Activated CD8-positive, alpha-beta T cell treated with anti-CD3 and anti-CD28 coated beads for 36 hours (primary cell): Measurements from ENCODE around the gene CACNA1C. TPM values are rescaled to one million over a fixed set of nuclear protein-coding genes. Genes with fewer than 3 reads are reported as not detected.
"Not testable (repeated sequence)": the region's sequence is repeated elsewhere in the genome, so short reads cannot be mapped to it uniquely, and the experiment has no call there.

Experiments used
- ATAC-seq: fragments of 200-7000 bp; cut with Tn5 transposase; one replicate; pipeline ENCODE4 v1.10.0; 2021; ENCODE audit warnings: mild to moderate bottlenecking, moderate library complexity
- CTCF ChIA-PET: fragments of 350-600 bp; sonication (Branson Sonifier 250); formaldehyde crosslinking; loops from one replicate; lab custom pipeline; 2021; ENCODE audit warnings: antibody characterized with exemption; lab: Charles Lee
- POLR2A ChIA-PET: fragments of 350-600 bp; sonication (Branson Sonifier 250); formaldehyde crosslinking; loops from one replicate; lab custom pipeline; 2021; ENCODE audit warnings: antibody characterized with exemption; lab: Charles Lee
- DNase-seq: peaks from one replicate; pipeline ENCODE4 v3.0.0-alpha.2; 2020
- H3K27ac Mint-ChIP-seq: one replicate; pipeline ENCODE4 v1.8.0; 2021; ENCODE audit warnings: mild to moderate bottlenecking, mixed read lengths
- H3K27me3 Mint-ChIP-seq: one replicate; pipeline ENCODE4 v1.8.0; 2021; ENCODE audit warnings: mixed read lengths
- H3K36me3 Mint-ChIP-seq: one replicate; pipeline ENCODE4 v1.8.0; 2021; ENCODE audit warnings: low read depth, mixed read lengths
- H3K4me1 Mint-ChIP-seq: one replicate; pipeline ENCODE4 v1.8.0; 2021; ENCODE audit warnings: low read depth, mixed read lengths
- H3K4me3 Mint-ChIP-seq: one replicate; pipeline ENCODE4 v1.8.0; 2021; ENCODE audit warnings: mild to moderate bottlenecking, moderate library complexity, mixed read lengths
- H3K9me3 Mint-ChIP-seq: one replicate; pipeline ENCODE4 v1.8.0; 2021; ENCODE audit warnings: mixed read lengths
- CTCF ChIP-seq: fragments of 200-600 bp; IDR thresholded peaks from one replicate; pipeline ENCODE4 v1.8.0; 2022; ENCODE audit warnings: antibody characterized with exemption, mild to moderate bottlenecking
- intact Hi-C: fragments of 100-400 bp; cut with micrococcal nuclease; formaldehyde crosslinking; loops from one replicate; pipeline ENCODE4 v1.10.0; 2022
- total RNA-seq, 2 experiments: library from RNA; stranded (reverse); gene quantifications; one replicate each; pipeline ENCODE4 v1.2.3, GENCODE V29; 2021

CACNA1C gene
- total RNA-seq, 2 experiments from 2014 or later, result 0.02 to 0.05 TPM

DNA sequence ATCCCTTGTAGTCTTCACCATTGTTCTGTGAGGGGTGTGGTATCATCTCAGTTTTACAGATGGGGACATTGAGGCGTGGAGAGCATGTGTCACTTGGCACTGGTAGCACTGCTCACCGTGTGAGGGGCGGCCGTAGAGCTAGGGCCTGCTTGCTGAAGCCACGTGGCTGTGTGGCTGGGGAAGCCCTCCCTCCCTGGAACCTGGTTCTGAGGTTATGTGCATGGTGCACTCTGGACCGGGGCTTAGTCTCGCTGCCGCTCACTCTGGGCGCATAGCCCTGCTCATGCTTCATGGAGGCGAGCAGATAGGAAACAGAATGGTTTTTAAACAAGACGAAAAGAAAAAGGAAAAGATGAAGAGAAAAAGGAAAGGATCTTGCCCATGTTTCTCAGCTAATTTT lies 46.1 kb downstream of the CACNA1C start:
- ChIA-PET CTCF (no interaction called here), POLR2A (no interaction called here)
- no peaks in the 10 kb centered on the region for H3K27me3 Mint-ChIP-seq
- H3K27ac Mint-ChIP-seq, result no peak overlapping the region
- no peak for ATAC-seq
- peaks cover 2% of the 10 kb centered on the region for H3K4me1 Mint-ChIP-seq
- no peak overlapping the region for H3K4me3 Mint-ChIP-seq
- H3K9me3 Mint-ChIP-seq, result no peaks in the 10 kb centered on the region
- DNase-seq, result no peak
- H3K36me3 Mint-ChIP-seq, result no peaks in the 10 kb centered on the region
- TF ChIP-seq CTCF, result no peak
- intact Hi-C loops, result no loop called here

DNA sequence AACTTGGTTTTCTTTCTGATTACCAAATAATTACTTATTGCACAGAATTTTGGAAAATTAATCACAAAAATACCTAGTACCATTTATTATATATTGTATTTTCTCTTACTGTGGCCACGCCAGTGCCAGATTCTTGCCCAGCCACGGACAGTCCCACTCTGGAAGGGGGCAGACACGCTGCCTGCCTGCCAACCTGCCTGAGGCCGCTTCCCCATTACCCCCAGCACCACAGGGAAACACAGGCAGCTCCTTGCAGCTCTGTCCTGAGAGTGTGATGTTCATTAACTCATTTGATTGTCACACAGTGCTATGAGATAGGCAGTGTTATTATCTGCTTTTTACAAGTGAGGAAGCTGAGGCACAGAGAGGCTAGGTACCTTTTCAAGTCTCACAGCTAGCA lies 46.8 kb downstream of the CACNA1C start:
- Mint-ChIP-seq H3K4me1 (no peaks in the 10 kb centered on the region), H3K27ac (no peak overlapping the region), H3K4me3 (no peak overlapping the region), H3K9me3 (no peaks in the 10 kb centered on the region), H3K36me3 (no peaks in the 10 kb centered on the region), H3K27me3 (no peaks in the 10 kb centered on the region)
- TF ChIP-seq CTCF, result no peak
- CTCF ChIA-PET, result no interaction called here
- POLR2A ChIA-PET, result no interaction called here
- ATAC-seq (no peak), DNase-seq (no peak)
- intact Hi-C loops, result no loop called here

GRCh38 chr12:2101359-2101758 lies 48.6 kb downstream of the CACNA1C start:
- ATAC-seq, result no peak
- ChIA-PET CTCF (no interaction called here), POLR2A (no interaction called here)
- Mint-ChIP-seq H3K36me3 (no peaks in the 10 kb centered on the region), H3K4me1 (no peaks in the 10 kb centered on the region), H3K4me3 (no peak overlapping the region), H3K27ac (no peak overlapping the region), H3K27me3 (no peaks in the 10 kb centered on the region), H3K9me3 (no peaks in the 10 kb centered on the region)
- intact Hi-C loops, result no loop called here
- no peak for DNase-seq
- TF ChIP-seq CTCF, result no peak

DNA sequence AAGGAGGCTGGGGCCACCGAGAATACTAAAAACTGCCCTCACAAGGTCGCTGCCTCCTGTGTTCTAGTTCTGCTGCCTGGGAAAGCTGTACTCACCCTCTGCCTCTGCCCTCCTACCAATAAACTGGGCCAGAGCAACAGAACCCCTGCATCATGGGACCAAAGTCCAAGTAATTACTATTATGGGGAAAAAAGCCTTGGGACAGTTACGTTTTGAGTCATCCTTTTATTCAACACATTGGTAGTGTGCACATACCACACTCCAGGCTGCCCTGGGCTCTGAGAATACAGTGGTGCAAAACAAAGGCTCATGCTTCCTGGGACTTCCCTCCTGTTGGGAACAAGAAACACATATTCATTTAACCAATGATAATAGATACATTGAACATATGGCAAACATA lies 49.0 kb downstream of the CACNA1C start:
- Mint-ChIP-seq H3K27ac (no peak overlapping the region), H3K27me3 (no peaks in the 10 kb centered on the region), H3K9me3 (no peaks in the 10 kb centered on the region), H3K4me3 (no peak overlapping the region), H3K4me1 (no peaks in the 10 kb centered on the region), H3K36me3 (no peaks in the 10 kb centered on the region)
- intact Hi-C loops, result no loop called here
- ATAC-seq, result no peak
- ChIA-PET POLR2A (no interaction called here), CTCF (no interaction called here)
- TF ChIP-seq CTCF, result no peak
- DNase-seq, result no peak

- ATAC-seq, H3K4me1 Mint-ChIP-seq, intact Hi-C loops, H3K27ac Mint-ChIP-seq, H3K36me3 Mint-ChIP-seq, POLR2A ChIA-PET, H3K27me3 Mint-ChIP-seq, CTCF ChIA-PET, H3K9me3 Mint-ChIP-seq, DNase-seq, H3K4me3 Mint-ChIP-seq: not testable (repeated sequence)
Observed at GRCh38 chr12:2102736-2103135, 49.9 kb downstream of the CACNA1C start.

DNA sequence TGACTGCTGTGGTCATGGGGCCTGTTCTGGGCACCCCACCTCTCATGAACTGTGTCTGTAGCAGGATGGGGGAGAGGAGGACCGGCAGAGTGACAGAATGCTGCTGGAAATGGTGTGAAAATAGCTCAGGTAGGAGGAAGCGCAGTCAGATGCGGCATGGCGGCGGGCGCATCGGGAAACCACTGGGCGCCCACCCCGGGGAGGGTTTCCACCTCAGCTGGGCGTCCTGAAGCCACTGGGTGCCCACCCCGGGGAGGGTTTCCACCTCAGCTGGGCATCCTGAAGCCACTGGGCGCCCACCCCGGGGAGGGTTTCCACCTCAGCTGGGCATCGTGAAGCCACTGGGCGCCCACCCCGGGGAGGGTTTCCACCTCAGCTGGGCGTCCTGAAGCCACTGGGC lies 52.6 kb downstream of the CACNA1C start:
- CTCF ChIA-PET, DNase-seq, H3K27me3 Mint-ChIP-seq, ATAC-seq, H3K4me1 Mint-ChIP-seq, H3K36me3 Mint-ChIP-seq, H3K4me3 Mint-ChIP-seq, H3K9me3 Mint-ChIP-seq, intact Hi-C loops, H3K27ac Mint-ChIP-seq: not testable (repeated sequence)
- POLR2A ChIA-PET, result interaction anchor here (0.6 to 0.9 kb wide), 2 partner anchors 37 to 130 kb away, joined by 3 read pairs; no protein-coding TSS in a partner anchor
